ENCODE data around the gene PCGF2.

The PCGF2 gene

DNA sequence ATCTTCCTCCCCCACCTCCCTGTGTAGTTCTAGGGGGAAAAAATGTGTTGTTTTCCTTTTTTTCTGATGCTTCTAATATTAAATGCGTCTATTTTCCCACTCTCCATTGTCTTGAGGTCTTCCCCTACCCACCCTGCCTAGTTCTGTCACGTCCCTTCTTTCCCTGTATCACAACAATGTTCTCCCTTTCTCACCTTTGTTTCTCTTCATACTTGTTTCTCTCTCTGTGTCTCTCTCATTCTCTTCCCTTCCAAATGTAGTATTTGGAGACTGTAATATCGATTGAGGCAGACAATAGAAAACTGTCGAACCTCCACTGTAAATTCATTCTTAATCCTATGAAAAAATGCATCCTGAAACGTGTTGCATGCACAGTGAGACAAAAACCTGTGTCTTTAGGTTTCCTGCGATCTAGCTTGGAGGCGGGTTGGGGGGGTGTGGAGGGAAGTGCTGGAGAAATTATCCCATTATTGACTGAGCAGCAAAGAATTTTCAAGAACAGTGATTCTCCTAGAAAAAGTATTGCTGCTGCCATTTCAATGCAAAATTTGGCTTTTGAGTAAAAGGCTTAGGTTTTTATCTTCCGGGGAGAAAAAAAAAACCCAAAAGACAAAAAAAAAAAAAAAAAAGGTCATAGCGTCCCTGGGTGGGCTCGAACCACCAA is 3.1 kb upstream of the PCGF2 start:
- no peak for DNase-seq

GRCh38 chr17:38750312-38751121 is 2.4 kb upstream of the PCGF2 start:
- no peak for DNase-seq

DNA sequence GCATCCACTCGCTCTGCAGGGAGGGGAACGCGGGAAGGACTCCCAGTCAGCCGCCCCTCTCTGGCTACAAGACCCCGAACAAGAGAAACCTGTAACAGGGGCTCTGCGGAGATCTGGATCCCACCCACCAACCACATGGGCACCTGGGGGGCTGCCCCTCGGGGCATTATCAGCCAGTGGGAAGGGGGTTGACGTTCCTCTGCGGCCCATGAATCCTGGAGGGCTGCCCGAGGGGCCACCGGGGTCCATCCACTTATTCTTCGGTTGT is 1.8 kb upstream of the PCGF2 start:
- DNase-seq: no peak

- DNase-seq: peak; percentile 81
These were observed 1.3 kb upstream of the PCGF2 start for GRCh38 chr17:38749223-38750043.

DNA sequence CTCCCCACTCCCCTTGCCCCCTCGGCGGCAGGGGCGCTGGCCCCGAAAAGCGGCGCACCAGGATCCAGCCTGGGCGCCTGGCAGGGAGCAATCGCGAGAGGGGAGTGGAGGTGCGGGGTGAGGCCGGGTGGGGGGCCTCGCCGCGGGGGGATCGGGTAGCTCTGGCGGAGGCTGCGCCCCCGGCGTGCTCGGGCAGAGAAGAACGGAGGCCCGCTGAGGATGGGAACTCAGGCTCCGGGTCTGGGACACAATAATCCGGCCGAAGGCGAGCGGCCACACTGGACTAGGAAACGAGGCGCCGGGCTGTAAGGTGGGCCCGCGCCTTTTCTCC is 721 bp upstream of the PCGF2 start:
- no peak for DNase-seq

- DNase-seq: no peak
These were observed 530 bp downstream of the PCGF2 start for GRCh38 chr17:38747463-38748148.

- no peak for DNase-seq
These were observed 1.2 kb downstream of the PCGF2 start for GRCh38 chr17:38746849-38747462.

DNA sequence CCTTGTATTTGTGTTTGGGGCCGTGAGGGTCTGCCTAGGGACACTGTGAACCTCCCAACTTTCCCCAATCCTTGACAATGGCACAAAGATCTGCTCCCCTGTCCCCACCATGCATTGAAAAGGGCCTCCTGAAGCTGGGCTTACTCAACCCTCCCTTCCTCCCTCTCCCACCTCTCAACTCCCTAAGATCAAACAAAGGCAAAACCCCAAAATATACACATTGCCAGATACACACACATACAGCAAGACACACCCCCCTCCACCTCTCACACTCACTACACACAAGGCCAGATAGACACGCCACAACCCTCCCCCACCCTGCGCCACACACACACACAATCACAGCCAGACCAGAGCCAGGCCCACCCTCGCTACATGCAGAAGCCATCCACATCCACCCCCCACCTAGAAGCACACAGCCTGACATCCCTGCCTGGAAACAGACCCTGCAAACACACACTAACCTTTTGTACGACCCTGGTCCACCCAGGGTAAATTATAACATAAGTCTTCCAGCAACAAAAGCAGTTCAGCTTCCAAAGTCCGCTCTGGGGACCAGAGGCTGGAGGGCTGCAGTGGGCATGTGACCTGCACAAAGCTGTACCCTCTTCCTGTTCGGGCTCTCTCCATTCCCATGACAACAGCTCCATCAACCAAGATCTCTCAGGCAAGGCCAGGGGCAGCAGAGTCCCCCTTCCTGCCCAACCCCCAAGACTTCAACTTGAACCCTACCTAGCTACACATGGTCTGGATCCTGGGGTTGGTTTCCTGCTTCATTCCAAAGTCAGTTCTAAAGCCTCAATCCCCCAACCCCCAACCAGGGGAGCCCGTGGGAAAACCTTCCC is 1.9 kb downstream of the PCGF2 start:
- DNase-seq: no peak

DNA sequence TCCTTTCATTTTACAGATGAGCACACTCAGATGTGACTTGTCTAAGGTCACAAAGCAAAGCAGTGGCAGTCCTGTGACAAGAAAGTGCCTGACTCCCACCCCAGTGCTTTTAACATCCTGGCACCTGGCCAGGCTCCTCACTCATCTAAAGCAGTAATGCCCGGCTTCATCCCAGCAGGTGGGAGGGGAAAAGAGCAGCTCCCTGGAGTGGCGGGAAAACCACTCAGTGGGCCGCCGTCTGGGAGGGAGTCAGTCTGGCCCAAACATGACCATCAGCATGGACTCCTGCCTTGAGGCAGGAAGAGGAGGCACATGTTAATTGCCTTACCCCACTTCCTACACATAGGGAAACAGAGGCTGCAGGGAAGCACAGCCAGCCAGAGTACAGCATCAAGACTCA is 2.6 kb downstream of the PCGF2 start:
- no peak for DNase-seq

DNA sequence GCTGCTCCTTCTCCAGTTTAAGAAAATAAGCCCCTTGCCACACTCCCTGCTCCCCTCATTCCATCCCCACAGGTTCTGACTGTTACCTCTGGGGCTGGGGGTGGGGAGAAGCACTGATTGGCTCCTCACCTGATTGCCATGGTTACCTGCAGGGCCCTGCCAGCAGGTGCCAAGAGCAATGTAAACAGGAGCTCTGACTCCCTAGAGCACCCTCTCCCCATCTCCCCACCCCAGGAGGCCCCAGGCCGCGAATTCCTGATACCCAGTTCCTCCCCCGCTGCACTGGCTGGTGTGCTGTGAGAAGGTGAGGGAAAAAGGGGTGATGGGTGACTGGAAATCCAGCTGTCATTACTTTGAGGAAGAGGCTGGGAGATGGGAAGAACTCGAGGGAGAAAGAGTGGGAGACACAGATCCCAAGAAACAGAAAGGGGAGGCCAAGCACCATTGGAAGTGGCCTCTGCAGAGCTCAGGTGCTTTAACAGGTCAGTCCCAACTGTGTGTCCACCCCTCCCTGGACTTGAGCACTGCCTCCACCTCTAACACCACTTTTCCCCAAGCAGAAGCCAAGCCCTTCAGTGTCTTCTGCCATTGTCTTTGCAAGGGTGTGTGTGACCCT is 4.5 kb downstream of the PCGF2 start:
- no peak for DNase-seq

DNA sequence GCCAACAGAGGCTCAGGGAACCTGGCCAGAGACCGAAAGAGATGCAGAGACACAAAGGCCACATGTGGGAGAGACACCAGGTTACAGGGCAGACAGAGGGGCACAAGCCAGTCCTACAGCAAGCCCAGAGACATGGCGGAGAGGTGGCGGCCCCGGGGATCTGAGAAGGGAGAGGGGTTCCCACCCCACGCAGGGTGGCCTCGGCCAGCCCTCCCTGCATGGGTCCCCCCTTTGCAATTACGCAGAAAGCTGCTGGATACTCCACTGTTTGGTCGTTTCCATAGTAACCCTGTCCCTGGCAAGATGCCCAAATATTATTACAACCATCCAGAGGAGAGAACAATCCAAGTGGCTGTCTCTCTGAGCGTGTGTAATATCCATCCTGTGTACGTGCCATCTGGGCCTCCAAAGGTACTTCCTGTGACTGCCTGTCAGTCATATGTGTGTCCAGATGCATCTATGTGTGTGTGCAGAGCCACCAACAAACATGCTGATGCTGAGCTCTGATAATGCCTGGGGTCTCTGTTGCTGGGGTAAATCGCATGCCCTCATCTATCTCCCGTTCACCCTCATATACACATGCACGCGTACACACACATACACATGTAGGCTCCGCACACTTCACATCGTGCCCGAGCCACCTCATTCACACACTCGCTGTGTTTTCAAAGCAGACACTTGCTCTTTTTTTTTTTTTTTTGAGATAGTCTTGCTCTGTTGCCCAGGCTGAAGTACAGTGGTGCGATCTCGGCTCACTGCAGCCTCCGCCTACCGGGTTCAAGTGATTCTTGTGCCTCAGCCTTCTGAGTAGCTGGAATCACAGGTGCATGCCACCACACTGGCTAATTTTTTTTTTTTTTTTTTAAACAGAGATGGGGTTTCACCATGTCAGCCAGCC is 5.5 kb downstream of the PCGF2 start:
- DNase-seq: no peak

GRCh38 chr17:38741921-38742410 is 6.2 kb downstream of the PCGF2 start:
- no peak for DNase-seq

DNA sequence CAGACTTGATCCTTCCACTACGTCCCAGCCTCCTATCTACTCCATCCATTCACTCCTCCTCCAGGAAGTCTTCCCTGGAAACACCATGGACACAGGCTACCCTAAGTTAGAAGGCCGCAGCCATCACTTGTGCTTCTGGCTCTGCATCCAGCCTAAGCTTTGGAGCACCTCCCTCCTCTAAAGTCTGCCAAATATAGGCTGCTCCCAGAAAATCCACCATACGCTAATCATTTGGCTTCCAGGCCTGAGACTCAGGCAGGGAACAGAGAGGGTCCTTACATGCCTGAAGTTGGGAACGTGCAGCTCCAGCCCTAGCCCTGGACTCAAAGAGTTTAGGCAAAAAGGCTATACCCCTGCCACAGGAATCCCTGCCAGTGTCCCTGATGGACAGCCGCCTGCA is 6.7 kb downstream of the PCGF2 start:
- no peak for DNase-seq

- no peak for DNase-seq
These were observed 7.3 kb downstream of the PCGF2 start for GRCh38 chr17:38740806-38741205.

GRCh38 chr17:38740044-38740443 is 8.1 kb downstream of the PCGF2 start:
- no peak for DNase-seq

DNA sequence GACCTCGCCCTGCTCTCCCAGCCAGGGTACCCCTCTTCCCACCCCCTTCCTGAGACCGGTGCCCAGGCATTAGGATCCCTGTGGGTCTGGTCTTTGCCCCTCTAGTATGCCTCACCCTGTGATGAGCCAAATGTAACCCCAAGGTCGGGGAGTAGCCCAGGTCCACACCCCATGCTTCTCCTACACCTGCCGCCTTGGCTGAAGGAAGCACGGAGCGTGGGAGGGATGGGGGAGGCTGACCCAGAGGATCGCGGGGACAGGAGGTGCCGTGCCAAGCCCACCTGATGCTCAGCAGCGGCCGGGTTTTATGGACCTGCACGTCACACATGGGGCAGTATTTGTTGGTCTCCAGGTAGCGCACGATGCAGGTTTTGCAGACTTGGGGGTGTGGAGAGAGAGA is 8.8 kb downstream of the PCGF2 start:
- no peak for DNase-seq

DNA sequence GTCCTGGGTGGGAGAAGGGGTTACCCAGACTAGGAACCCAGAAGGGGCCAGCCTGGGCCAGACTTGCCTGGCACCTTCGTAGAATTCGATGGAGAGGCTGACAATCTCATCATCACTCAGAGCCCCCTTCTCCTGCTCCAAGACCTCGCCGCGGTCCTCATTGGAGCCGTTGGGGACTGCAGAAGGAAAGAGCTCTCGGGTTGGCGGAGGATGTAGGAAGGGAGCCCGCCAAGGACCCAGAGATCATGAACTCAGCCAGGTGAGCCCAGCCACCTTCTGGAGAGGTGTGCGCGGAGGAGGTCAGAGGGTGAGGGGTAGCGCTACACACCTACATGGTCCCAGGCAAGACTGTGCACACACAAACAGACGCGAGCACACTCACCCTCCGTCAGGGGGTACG is 9.4 kb downstream of the PCGF2 start:
- no peak for DNase-seq

- no peak for DNase-seq
These were observed 10.0 kb downstream of the PCGF2 start for GRCh38 chr17:38738007-38738662.

- DNase-seq: no peak
These were observed 12.8 kb downstream of the PCGF2 start for GRCh38 chr17:38735161-38735997.

Data from cortex of kidney (tissue), 1 donor.